B cell (primary cell): ENCODE data around the gene RIPOR3. TPM values are rescaled to one million over a fixed set of nuclear protein-coding genes. Genes with fewer than 3 reads are reported as not detected.

Source experiments
- ATAC-seq: fragments of 200-7000 bp; cut with Tn5 transposase; one replicate; pipeline ENCODE4 v1.10.0; 2021; ENCODE audit warnings: low read depth, mild to moderate bottlenecking, moderate number of reproducible peaks, moderate library complexity
- CTCF ChIA-PET: fragments of 350-600 bp; sonication (Branson Sonifier 250); formaldehyde crosslinking; loops from one replicate; lab custom pipeline; 2021; ENCODE audit warnings: antibody characterized with exemption, inconsistent platforms; lab: Charles Lee
- POLR2A ChIA-PET: fragments of 350-600 bp; sonication (Branson Sonifier 250); formaldehyde crosslinking; loops from one replicate; lab custom pipeline; 2021; ENCODE audit warnings: antibody characterized with exemption; lab: Charles Lee
- DNase-seq: peaks from one replicate; pipeline ENCODE4 v3.0.0; 2013
- H2AFZ ChIP-seq: 2 replicates; pipeline ENCODE4 v1.6.1; 2012; ENCODE audit warnings: mild to moderate bottlenecking, low read depth, low read length; ENCODE audit not compliant: insufficient read depth, poor library complexity, severe bottlenecking
- H3K27ac ChIP-seq, 2 donors: 1 replicate in 1 of 2; 2 replicates in 1 of 2; pipeline ENCODE4 v1.5.1; 2012 to 2013; ENCODE audit warnings: low read length in 2 of 2, mild to moderate bottlenecking in 2 of 2, moderate library complexity in 1 of 2
- H3K27me3 ChIP-seq, 4 experiments: fragments of 200-600 bp in 1 of 4; sonication (generic) in 1 of 4; replicated peaks in 1 of 4; 1 replicate in 2 of 4; 2 replicates in 2 of 4; pipeline versions ENCODE4 v1.6.1 to v1.7.0; 2013 to 2016; ENCODE audit warnings: low read length in 3 of 4, mild to moderate bottlenecking in 2 of 4, mixed read lengths in 1 of 4, moderate library complexity in 1 of 4; ENCODE audit not compliant: insufficient read depth in 4 of 4, control insufficient read depth in 3 of 4; ENCODE audit errors: control extremely low read depth in 1 of 4
- H3K36me3 ChIP-seq, 2 experiments: replicated peaks in 1 of 2; 1 replicate in 1 of 2; 2 replicates in 1 of 2; pipeline versions ENCODE4 v1.6.1 to v1.7.1; 2013; ENCODE audit warnings: low read length in 1 of 2; ENCODE audit not compliant: insufficient read depth in 2 of 2, control insufficient read depth in 1 of 2; ENCODE audit errors: control extremely low read depth in 1 of 2, extremely low read depth in 1 of 2
- H3K4me1 ChIP-seq, 2 donors: fragments of 200-600 bp in 1 of 2; sonication (generic) in 1 of 2; 1 replicate in 1 of 2; 2 replicates in 1 of 2; pipeline versions ENCODE4 v1.5.1 to v1.6.1; 2013 to 2017; ENCODE audit warnings: low read length in 2 of 2; ENCODE audit not compliant: control insufficient read depth in 2 of 2, insufficient read depth in 2 of 2
- H3K4me2 ChIP-seq: replicated peaks from 2 replicates; pipeline ENCODE3; 2012; ENCODE audit warnings: mild to moderate bottlenecking, low read depth, low read length; ENCODE audit not compliant: poor library complexity, severe bottlenecking
- H3K4me3 ChIP-seq, 5 experiments: fragments of 200-600 bp in 1 of 5; sonication (generic) in 1 of 5; 1 replicate in 3 of 5; 2 replicates in 2 of 5; pipeline versions ENCODE4 v1.5.1 to v1.7.0; 2011 to 2016; ENCODE audit warnings: low read length in 4 of 5, mild to moderate bottlenecking in 4 of 5, low read depth in 2 of 5, control low read depth in 1 of 5, moderate library complexity in 1 of 5; ENCODE audit not compliant: insufficient read depth in 1 of 5; ENCODE audit errors: control extremely low read depth in 1 of 5, extremely low read depth in 1 of 5
- H3K79me2 ChIP-seq: fragments of 200-600 bp; sonication (generic); one replicate; pipeline ENCODE4 v1.6.0; 2016; ENCODE audit warnings: low read length; ENCODE audit not compliant: control insufficient read depth, insufficient read depth
- H3K9ac ChIP-seq: fragments of 200-600 bp; sonication (generic); 2 replicates; pipeline ENCODE4 v1.6.1; 2017; ENCODE audit warnings: mild to moderate bottlenecking, low read length, moderate library complexity
- H3K9me3 ChIP-seq, 3 donors: one replicate each; pipeline versions ENCODE4 v1.6.1 to v1.7.1; 2013; ENCODE audit warnings: low read length in 2 of 3; ENCODE audit not compliant: control insufficient read depth in 2 of 3, insufficient read depth in 1 of 3; ENCODE audit errors: control extremely low read depth in 1 of 3
- H4K20me1 ChIP-seq: 2 replicates; pipeline ENCODE4 v1.6.0; 2012; ENCODE audit warnings: mild to moderate bottlenecking, low read length; ENCODE audit not compliant: insufficient read depth, control insufficient read depth, poor library complexity, severe bottlenecking
- H3K27ac Mint-ChIP-seq: one replicate; pipeline ENCODE4 v1.8.0; 2021; ENCODE audit warnings: mixed read lengths
- H3K27me3 Mint-ChIP-seq: one replicate; pipeline ENCODE4 v1.8.0; 2021; ENCODE audit warnings: mixed read lengths
- H3K4me1 Mint-ChIP-seq: one replicate; pipeline ENCODE4 v1.8.0; 2021; ENCODE audit warnings: mixed read lengths
- H3K4me3 Mint-ChIP-seq: one replicate; pipeline ENCODE4 v1.8.0; 2021; ENCODE audit warnings: mixed read lengths
- H3K9me3 Mint-ChIP-seq: one replicate; pipeline ENCODE4 v1.8.0; 2022; ENCODE audit warnings: mixed read lengths; ENCODE audit not compliant: insufficient read depth
- CTCF ChIP-seq: fragments of 200-600 bp; IDR thresholded peaks from one replicate; pipeline ENCODE4 v1.8.0; 2022; ENCODE audit warnings: antibody characterized with exemption, mild to moderate bottlenecking
- EZH2 ChIP-seq: IDR thresholded peaks from 2 replicates; pipeline ENCODE4 v1.6.1; 2012; ENCODE audit warnings: borderline replicate concordance, low read depth, mild to moderate bottlenecking, moderate library complexity, low read length; ENCODE audit not compliant: insufficient read depth, poor library complexity, severe bottlenecking
- WGBS: methylation state at CpG from one replicate; pipeline ENCODE4 v1.1.5; 2013; ENCODE audit warnings: missing lambda C conversion rate; ENCODE audit not compliant: insufficient coverage; 5-methylcytosine and 5-hydroxymethylcytosine counted together
- intact Hi-C: fragments of 100-400 bp; cut with micrococcal nuclease; formaldehyde crosslinking; loops from one replicate; pipeline ENCODE4 v1.10.0; 2022
- polyA plus RNA-seq: library from polyadenylated mRNA; depleted of rRNA; stranded (reverse); fragments of >200 nt; gene quantifications from 2 replicates; pipeline ENCODE4 v1.2.3, GENCODE V29; 2012
- total RNA-seq, 2 donors: library from RNA; stranded (reverse); fragments of 120-200 nt in 1 of 2; gene quantifications; 1 replicate in 1 of 2; 2 replicates in 1 of 2; pipeline versions ENCODE4 v1.2.3 to v1.2.4, GENCODE V29; 2013 to 2022

Gene RIPOR3
- total and polyA plus RNA-seq, 2 donors (not counting 1 experiment from before 2014, with no cell fraction given) = 0.09 to 0.27 TPM

- Histone ChIP-seq H3K27ac (peak overlapping the region in 1 of 2 donors; percentile 19), H3K79me2 (peaks cover 100% of the 10 kb centered on the region), H4K20me1 (peaks cover 32% of the 10 kb centered on the region), H3K9me3 (peaks cover 3 to 5% (median 4%) of the 10 kb centered on the region in 3 donors), H3K4me2 (no peak overlapping the region), H3K4me3 (no peak overlapping the region), H2AFZ (no peak overlapping the region), H3K4me1 (peaks cover 44 to 48% of the 10 kb centered on the region in 2 donors), H3K27me3 (no peaks in the 10 kb centered on the region), H3K36me3 (peaks cover 7 to 31% of the 10 kb centered on the region in 2 experiments), H3K9ac (no peak overlapping the region)
- POLR2A ChIA-PET = interaction anchor here (0.6 kb wide), 1 partner anchor 251 kb away, joined by 4 read pairs; no protein-coding TSS in a partner anchor
- no peaks in the 10 kb centered on the region for H3K27me3 Mint-ChIP-seq
- H3K4me1 Mint-ChIP-seq = peaks cover 34% of the 10 kb centered on the region
- H3K27ac Mint-ChIP-seq = no peak overlapping the region
- intact Hi-C loops = no loop called here
- H3K4me3 Mint-ChIP-seq = no peak overlapping the region
- ATAC-seq = no peak
- no peaks in the 10 kb centered on the region for H3K9me3 Mint-ChIP-seq
- TF ChIP-seq EZH2 = no peak
- no peak for TF ChIP-seq CTCF
- 80% methylated on average over 1 of the region's 4 CpGs for WGBS
- CTCF ChIA-PET = interaction anchor here (1.1 to 2.3 kb wide), 4 partner anchors 8 to 51 kb away, joined by 4 to 7 read pairs (median 4); no protein-coding TSS in a partner anchor
- no peak for DNase-seq
These were observed 136.4 kb downstream of the RIPOR3 start for GRCh38 chr20:50554694-50555579.

GRCh38 chr20:50552979-50553378 lies 138.4 kb downstream of the RIPOR3 start:
- ChIA-PET CTCF (interaction anchor here (0.9 to 2.3 kb wide), 8 partner anchors 11 to 89 kb away, joined by 3 to 7 read pairs (median 4); no protein-coding TSS in a partner anchor), POLR2A (interaction anchor here (0.7 kb wide), 1 partner anchor 74 kb away, joined by 4 read pairs; no protein-coding TSS in a partner anchor)
- peaks cover 53 to 62% of the 10 kb centered on the region in 2 donors for H3K4me1 ChIP-seq
- H2AFZ ChIP-seq = no peak overlapping the region
- H4K20me1 ChIP-seq = peaks cover 12% of the 10 kb centered on the region
- H3K4me3 ChIP-seq = no peak overlapping the region
- H3K4me1 Mint-ChIP-seq = peaks cover 35% of the 10 kb centered on the region
- H3K79me2 ChIP-seq = peaks cover 99% of the 10 kb centered on the region
- no peaks in the 10 kb centered on the region for H3K9me3 Mint-ChIP-seq
- WGBS = 97% methylated on average over 3 of the region's 3 CpGs
- H3K27me3 ChIP-seq = no peaks in the 10 kb centered on the region
- H3K9ac ChIP-seq = no peak overlapping the region
- peaks cover 3 to 5% (median 4%) of the 10 kb centered on the region in 3 donors for H3K9me3 ChIP-seq
- no peak for TF ChIP-seq EZH2
- TF ChIP-seq CTCF = no peak
- no peak overlapping the region for H3K27ac Mint-ChIP-seq
- intact Hi-C loops = no loop called here
- H3K36me3 ChIP-seq = peaks cover 9 to 24% of the 10 kb centered on the region in 2 experiments
- H3K27me3 Mint-ChIP-seq = no peaks in the 10 kb centered on the region
- ATAC-seq (no peak), DNase-seq (no peak)
- peak overlapping the region in 1 of 2 donors; percentile 75 for H3K27ac ChIP-seq
- H3K4me2 ChIP-seq = no peak overlapping the region
- no peak overlapping the region for H3K4me3 Mint-ChIP-seq
